NCI-H2196 treated with DMSO at 0.1 percent for 48 hours (cell line): ENCODE results near the gene KIF21A.
"Not testable (repeated sequence)": the region's sequence is repeated elsewhere in the genome, so short reads cannot be mapped to it uniquely, and the experiment has no call there.

Experiments used
- DNase-seq: peaks from one replicate; lab custom pipeline; 2025; ENCODE audit not compliant: unreplicated experiment; lab: John Stamatoyannopoulos, UW

Gene KIF21A, protein sequence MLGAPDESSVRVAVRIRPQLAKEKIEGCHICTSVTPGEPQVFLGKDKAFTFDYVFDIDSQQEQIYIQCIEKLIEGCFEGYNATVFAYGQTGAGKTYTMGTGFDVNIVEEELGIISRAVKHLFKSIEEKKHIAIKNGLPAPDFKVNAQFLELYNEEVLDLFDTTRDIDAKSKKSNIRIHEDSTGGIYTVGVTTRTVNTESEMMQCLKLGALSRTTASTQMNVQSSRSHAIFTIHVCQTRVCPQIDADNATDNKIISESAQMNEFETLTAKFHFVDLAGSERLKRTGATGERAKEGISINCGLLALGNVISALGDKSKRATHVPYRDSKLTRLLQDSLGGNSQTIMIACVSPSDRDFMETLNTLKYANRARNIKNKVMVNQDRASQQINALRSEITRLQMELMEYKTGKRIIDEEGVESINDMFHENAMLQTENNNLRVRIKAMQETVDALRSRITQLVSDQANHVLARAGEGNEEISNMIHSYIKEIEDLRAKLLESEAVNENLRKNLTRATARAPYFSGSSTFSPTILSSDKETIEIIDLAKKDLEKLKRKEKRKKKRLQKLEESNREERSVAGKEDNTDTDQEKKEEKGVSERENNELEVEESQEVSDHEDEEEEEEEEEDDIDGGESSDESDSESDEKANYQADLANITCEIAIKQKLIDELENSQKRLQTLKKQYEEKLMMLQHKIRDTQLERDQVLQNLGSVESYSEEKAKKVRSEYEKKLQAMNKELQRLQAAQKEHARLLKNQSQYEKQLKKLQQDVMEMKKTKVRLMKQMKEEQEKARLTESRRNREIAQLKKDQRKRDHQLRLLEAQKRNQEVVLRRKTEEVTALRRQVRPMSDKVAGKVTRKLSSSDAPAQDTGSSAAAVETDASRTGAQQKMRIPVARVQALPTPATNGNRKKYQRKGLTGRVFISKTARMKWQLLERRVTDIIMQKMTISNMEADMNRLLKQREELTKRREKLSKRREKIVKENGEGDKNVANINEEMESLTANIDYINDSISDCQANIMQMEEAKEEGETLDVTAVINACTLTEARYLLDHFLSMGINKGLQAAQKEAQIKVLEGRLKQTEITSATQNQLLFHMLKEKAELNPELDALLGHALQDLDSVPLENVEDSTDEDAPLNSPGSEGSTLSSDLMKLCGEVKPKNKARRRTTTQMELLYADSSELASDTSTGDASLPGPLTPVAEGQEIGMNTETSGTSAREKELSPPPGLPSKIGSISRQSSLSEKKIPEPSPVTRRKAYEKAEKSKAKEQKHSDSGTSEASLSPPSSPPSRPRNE (N-terminal part only)

DNA sequence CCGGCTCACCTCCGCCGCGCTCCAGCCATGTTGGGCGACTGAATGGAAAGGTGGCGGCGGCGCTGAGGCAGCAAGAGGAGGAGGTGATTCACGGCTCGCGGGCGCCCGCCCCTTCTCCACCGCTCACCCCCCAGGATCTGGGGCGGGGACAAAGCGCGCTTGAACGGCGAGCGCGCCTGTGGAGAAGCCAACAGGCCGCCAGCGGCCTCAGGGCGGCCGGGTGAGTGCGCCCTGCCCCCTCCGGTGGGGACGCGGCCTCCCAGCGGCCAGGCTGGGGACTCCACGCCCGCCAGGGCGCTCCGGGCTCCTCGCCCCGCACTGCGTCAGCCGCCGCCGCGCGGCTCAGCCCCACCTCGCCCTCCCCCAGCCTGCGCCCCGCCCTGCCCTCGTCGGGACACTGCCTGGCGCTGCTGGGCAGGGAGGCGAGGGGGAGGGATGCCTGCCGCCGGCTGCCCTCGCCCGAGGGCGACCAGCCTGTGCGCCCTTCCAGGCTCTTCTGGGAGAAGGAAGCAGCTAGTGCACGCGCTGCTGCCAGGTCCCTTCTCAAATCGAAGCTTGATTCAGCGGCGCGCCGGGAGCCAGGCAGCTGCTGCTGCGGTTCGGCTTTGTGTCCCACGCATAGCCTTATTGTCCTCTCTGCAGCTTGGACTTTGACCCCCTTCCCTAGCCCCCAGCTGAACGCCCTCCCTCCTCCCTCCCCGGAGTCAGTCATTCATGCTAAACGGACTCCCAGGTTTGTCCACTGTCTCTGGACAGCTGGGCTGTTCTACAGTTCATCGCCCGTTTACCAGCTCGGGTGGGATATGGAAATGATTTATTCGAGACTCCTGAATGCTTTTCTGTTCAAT lies at the start of gene KIF21A:
TSS of gene KIF21A (minus strand) at position 40 of the 848 bp plus-strand sequence. CDS start 150 bp downstream, outside the sequence.
- peak; percentile 81 for DNase-seq

DNA sequence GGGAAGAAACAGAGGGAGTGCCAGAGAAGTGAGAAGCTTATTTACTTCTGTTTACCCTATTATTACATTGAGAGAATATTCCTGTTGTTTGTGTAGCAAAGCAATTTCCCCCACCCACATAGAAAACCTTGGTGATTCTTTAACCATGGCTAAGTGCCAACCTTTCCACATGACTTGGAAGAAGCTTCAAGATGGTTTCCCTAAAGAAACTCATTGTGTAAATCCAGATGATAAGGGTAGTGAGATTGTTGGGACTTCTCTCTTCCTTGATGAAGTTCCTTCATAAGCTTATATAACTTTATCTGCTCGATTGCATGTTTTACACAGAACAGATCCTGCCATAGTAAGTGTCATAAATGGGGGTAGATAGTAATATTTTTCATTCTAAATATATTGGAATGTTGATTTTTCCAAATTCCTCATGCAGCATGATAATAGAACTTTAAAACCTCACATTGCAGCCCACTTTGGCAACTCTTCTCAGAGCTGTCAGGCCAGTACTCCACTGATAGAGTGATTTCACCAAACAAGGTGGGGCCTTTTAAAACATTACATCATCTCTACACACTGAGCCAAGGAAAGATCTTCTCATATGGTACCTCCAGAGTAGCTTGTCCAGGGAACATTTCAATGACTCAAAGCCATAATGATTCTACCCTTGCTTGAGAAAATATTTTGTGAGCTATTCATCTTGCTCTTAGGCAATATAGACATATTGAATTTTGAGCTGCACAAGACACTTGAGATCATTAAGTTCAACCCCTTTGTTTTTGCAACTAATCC lies 47.8 kb upstream of the KIF21A start:
- DNase-seq: no peak

GRCh38 chr12:39483597-39483996 lies 40.7 kb upstream of the KIF21A start:
- DNase-seq: no peak

DNA sequence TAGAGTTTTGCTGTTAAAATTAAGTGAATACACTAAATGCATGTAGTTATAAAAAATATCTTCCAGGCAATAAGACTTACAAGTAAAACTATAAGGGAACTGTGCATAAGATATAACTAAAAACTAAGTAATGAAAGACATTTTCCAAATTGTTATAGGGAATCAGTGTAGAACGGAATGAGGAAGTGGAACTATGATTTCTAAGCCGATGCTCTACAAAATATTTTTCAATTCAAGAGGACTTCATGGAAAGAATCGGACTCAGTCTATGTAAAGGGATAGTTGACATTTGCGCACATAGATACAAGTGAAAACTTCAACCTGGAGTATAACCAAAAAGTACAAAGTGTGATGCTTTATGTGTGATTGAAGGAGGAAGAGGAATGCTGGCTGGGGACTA lies 40.1 kb upstream of the KIF21A start:
- DNase-seq: no peak

DNA sequence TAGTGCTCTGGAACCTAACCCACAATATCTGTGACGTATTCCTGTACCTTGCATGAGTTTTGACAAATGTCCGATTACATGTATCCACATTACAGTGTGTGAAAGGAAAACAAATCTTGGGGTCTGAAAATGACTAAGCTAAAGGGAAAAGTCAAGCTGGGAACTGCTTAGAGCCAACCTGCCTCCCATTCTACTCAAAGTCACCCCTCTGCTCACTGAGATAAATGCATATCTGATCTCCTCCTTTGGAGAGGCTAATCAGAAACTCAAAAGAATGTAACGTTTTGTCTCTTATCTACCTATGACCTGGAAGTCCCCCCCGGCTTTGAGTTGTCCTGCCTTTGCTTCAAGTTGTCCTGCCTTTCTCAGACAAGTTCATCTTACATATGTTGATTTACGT lies 34.0 kb upstream of the KIF21A start:
- no peak for DNase-seq

- no peak for DNase-seq
Observed at GRCh38 chr12:39476121-39476520, 33.2 kb upstream of the KIF21A start.

- DNase-seq: not testable (repeated sequence)
Observed at GRCh38 chr12:39475136-39475535, 32.2 kb upstream of the KIF21A start.

GRCh38 chr12:39467432-39467870 lies 24.5 kb upstream of the KIF21A start:
- DNase-seq: no peak

DNA sequence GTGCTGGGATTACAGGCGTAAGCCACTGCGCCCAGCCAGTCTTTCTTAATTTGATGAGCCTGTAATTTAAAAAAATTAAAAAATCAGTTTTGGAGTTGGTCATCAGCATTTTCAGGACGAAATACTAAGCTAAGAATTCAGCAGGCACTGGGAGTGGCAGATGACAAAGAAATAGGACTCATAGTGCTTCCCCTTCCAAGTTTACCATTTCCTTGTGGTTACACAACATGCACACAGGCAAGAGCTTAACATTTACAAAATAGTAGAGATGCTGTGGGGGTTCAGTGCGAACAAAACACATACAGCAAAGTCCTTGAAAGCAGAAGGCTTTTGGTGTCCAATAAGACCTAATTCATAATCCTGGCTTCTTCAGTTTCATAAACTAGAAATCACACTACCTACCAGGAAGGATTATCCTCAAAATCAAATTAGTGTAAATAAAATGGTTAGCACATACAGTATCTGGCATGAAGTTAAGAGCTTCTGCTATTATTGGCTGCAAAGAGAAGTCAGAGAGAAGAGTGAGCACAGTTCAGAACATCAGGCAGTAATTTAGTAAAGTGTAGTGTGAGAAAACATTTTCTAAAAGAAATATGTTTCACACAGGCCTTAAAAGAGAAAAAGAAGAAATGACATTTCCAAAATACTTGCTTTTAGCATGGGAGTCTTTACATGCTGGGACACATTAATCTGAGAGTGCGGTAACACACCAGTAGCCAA lies 22.2 kb upstream of the KIF21A start:
- DNase-seq: no peak

GRCh38 chr12:39461059-39461458 lies 18.1 kb upstream of the KIF21A start:
- no peak for DNase-seq

GRCh38 chr12:39459027-39459434 lies 16.1 kb upstream of the KIF21A start:
- no peak for DNase-seq

- no peak for DNase-seq
Observed at GRCh38 chr12:39451977-39452376, 9.1 kb upstream of the KIF21A start.

GRCh38 chr12:39448038-39448437 lies 5.1 kb upstream of the KIF21A start:
- DNase-seq: no peak

GRCh38 chr12:39443929-39444209 lies 949 bp upstream of the KIF21A start:
- no peak for DNase-seq

DNA sequence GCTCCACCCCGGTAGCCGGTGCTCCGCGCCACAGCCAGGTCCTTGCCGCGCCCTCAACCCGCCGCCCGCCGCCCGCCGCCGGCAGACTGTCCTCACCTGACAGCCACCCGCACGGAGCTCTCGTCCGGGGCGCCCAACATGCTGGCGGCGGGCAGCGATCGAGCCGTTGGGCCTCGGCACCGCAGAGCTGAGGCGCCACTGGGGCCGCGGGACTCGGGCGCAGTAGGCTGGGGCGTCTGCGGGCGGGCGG lies 164 bp downstream of the KIF21A start:
- no peak for DNase-seq

DNA sequence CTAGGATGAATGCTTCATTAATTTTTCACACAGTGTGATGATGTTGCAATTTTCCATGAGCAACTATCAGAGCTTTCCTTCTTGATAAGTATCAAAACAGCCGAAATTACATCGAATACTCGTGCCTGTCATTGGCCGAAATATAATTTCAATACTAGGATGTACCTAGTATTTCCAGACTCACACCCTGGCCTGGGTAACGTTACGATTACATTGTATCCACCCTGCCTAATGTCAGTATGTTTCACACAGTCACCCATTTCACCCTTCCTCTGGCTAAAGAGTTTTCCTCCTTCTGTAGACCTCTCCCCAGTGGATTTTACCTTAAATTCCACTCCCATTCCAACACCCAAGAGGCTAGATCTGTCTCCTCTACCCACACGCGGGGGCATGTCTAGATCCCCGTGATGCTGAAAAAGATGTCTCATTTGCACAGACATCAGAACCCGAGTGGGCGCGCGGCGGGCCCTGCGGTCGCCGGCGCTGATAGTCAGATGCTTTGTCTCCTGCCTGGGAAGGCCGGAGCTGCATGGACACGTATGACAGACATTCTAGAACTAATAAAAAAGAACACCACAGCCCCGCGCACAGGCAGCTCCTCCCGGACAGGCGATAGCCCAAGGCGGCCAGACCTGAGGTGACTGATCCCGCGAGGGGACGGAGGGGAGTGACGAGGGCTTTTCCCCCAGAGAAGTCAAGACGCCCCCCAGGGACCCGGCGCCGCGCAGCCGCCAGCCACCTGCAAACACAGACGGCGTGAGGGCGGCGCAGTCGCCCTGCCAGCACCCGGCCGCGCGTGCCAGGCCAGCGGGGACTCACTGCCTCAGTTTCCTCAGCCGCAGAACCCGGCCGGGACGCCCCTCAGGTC lies 723 bp downstream of the KIF21A start:
- DNase-seq: no peak

GRCh38 chr12:39441189-39441962 lies 1.5 kb downstream of the KIF21A start:
- no peak for DNase-seq

DNA sequence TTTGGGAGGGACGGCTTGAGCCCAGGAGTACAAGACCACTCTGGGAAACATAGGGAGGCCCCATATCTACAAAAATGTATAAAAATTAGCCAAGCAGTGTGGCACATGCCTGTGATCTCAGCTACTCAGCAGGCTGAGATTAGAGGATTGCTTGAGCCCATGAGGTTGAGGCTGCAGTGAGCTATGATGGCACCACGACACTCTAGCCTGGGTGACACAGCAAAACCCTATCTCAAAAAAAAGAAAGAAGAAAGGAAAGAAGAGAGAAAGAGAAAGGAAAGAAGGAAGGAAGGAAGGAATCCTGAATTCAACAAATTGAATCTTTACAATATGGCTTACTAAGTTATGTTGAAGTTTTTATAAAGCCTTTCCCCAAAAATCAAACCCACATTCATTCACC lies 2.1 kb downstream of the KIF21A start:
- DNase-seq: no peak
